RWPE1 (cell line): ENCODE results near the gene INTS7.
"Not testable (repeated sequence)": the region's sequence is repeated elsewhere in the genome, so short reads cannot be mapped to it uniquely, and the experiment has no call there.

Experiments used
- CTCF ChIA-PET: fragments of 350-600 bp; sonication (Branson Sonifier 250); formaldehyde crosslinking; extraction: SDS; loops from one replicate; lab custom pipeline; 2021; lab: Yijun Ruan, JAX
- POLR2A ChIA-PET: fragments of 400-600 bp; formaldehyde crosslinking; extraction: SDS; loops from one replicate; lab custom pipeline; 2020; ENCODE audit warnings: antibody characterized with exemption; ENCODE audit not compliant: low non-redundant PET; lab: Yijun Ruan, JAX
- DNase-seq: peaks from one replicate; pipeline ENCODE4 v3.0.0; 2012; ENCODE audit warnings: low spot score
- H3K27ac ChIP-seq: fragments of 450-650 bp; 2 replicates; pipeline ENCODE4 v1.5.1; 2017
- CTCF ChIP-seq: fragments of 450-650 bp; conservative IDR thresholded peaks from 2 replicates; pipeline ENCODE4 v1.5.1; 2017; ENCODE audit warnings: low read depth, mild to moderate bottlenecking

Gene INTS7

GRCh38 chr1:211967704-211968103 lies 67.7 kb downstream of the INTS7 start:
- ChIA-PET POLR2A (no interaction called here), CTCF (interaction anchor here (0.7 kb wide), 2 partner anchors 239 to 486 kb away, joined by 7 to 8 read pairs; no protein-coding TSS in a partner anchor)
- TF ChIP-seq CTCF = no peak
- DNase-seq = no peak
- H3K27ac ChIP-seq = no peak overlapping the region

GRCh38 chr1:211965108-211965805 lies 70.1 kb downstream of the INTS7 start:
- H3K27ac ChIP-seq = no peak overlapping the region
- POLR2A ChIA-PET = no interaction called here
- CTCF ChIA-PET = no interaction called here

GRCh38 chr1:211959680-211960079 lies 75.7 kb downstream of the INTS7 start:
- H3K27ac ChIP-seq = no peak overlapping the region
- POLR2A ChIA-PET = no interaction called here
- TF ChIP-seq CTCF = no peak
- CTCF ChIA-PET = interaction anchor here (0.7 kb wide), 1 partner anchor 262 kb away, joined by 3 read pairs; no protein-coding TSS in a partner anchor
- no peak for DNase-seq

More at GRCh38 chr1:211965108-211965805, 70.1 kb downstream of the INTS7 start:
- DNase-seq = no peak
- TF ChIP-seq CTCF = no peak

- no peak overlapping the region for H3K27ac ChIP-seq
- ChIA-PET CTCF (interaction anchor here (0.7 kb wide), 1 partner anchor 261 kb away, joined by 3 read pairs; no protein-coding TSS in a partner anchor), POLR2A (no interaction called here)
- no peak for TF ChIP-seq CTCF
- no peak for DNase-seq
Observed at GRCh38 chr1:211959221-211959620, 76.1 kb downstream of the INTS7 start.

- H3K27ac ChIP-seq, CTCF ChIA-PET, POLR2A ChIA-PET, DNase-seq: not testable (repeated sequence)
Observed at GRCh38 chr1:211954028-211954427, 81.3 kb downstream of the INTS7 start.

GRCh38 chr1:211953543-211953942 lies 81.8 kb downstream of the INTS7 start:
- POLR2A ChIA-PET, H3K27ac ChIP-seq, CTCF ChIA-PET, DNase-seq: not testable (repeated sequence)

- no peak for DNase-seq
- H3K27ac ChIP-seq = no peak overlapping the region
- ChIA-PET CTCF (interaction anchor here (0.6 to 0.7 kb wide), 3 partner anchors 65 to 819 kb away, joined by 3 to 4 read pairs (median 4); no protein-coding TSS in a partner anchor), POLR2A (no interaction called here)
- no peak for TF ChIP-seq CTCF
Observed at GRCh38 chr1:211952299-211952698, 83.1 kb downstream of the INTS7 start.
